ENCODE data around the gene PDCD1.
"Not testable (repeated sequence)": the region's sequence is repeated elsewhere in the genome, so short reads cannot be mapped to it uniquely, and the experiment has no call there.

Gene PDCD1

GRCh38 chr2:241858206-241859016 lies at the start of gene PDCD1:
TSS of gene PDCD1 (minus strand) at chr2:241858894. CDS start at chr2:241858838, 56 bp downstream.
- DNase-seq, result peak; percentile 26

GRCh38 chr2:241907831-241908230 lies 49.1 kb upstream of the PDCD1 start:
- DNase-seq, result not testable (repeated sequence)

GRCh38 chr2:241906826-241907570 lies 48.3 kb upstream of the PDCD1 start:
- DNase-seq, result peak; percentile 39

- DNase-seq, result not testable (repeated sequence)
These were observed 47.7 kb upstream of the PDCD1 start for GRCh38 chr2:241906378-241906770.

GRCh38 chr2:241905716-241906377 lies 47.2 kb upstream of the PDCD1 start:
- DNase-seq, result no peak

- no peak for DNase-seq
These were observed 46.4 kb upstream of the PDCD1 start for GRCh38 chr2:241904791-241905710.

- no peak for DNase-seq
These were observed 45.5 kb upstream of the PDCD1 start for GRCh38 chr2:241904011-241904718.

GRCh38 chr2:241903121-241904010 lies 44.7 kb upstream of the PDCD1 start:
- DNase-seq, result no peak

- no peak for DNase-seq
These were observed 43.8 kb upstream of the PDCD1 start for GRCh38 chr2:241902357-241902991.

GRCh38 chr2:241901500-241902351 lies 43.0 kb upstream of the PDCD1 start:
- no peak for DNase-seq

- no peak for DNase-seq
These were observed 42.3 kb upstream of the PDCD1 start for GRCh38 chr2:241901018-241901380.

- no peak for DNase-seq
These were observed 41.7 kb upstream of the PDCD1 start for GRCh38 chr2:241900251-241901017.

GRCh38 chr2:241898463-241899270 lies 40.0 kb upstream of the PDCD1 start:
- DNase-seq, result peak; percentile 72

- DNase-seq, result no peak
These were observed 38.7 kb upstream of the PDCD1 start for GRCh38 chr2:241897231-241897916.

- no peak for DNase-seq
These were observed 38.1 kb upstream of the PDCD1 start for GRCh38 chr2:241896746-241897201.

GRCh38 chr2:241895712-241896641 lies 37.3 kb upstream of the PDCD1 start:
- DNase-seq, result peak; percentile 49

Data from NCI-H2029 (cell line).